ENCODE data around the gene LRRC17. TPM values are rescaled to one million over a fixed set of nuclear protein-coding genes. Genes with fewer than 3 reads are reported as not detected.

The LRRC17 gene
- total and polyA plus RNA-seq, 4 donors, result 1.1 to 11.3 (median 1.4) TPM

- TF ChIP-seq ATF3 (IDR thresholded peaks at IDR 0.05), result no peak
- no peak for TF ChIP-seq FOXA1 (IDR thresholded peaks at IDR 0.05)
- TF ChIP-seq REST (IDR thresholded peaks at IDR 0.05), result no peak
- no peak for TF ChIP-seq JUND (IDR thresholded peaks at IDR 0.05)
- no peak for TF ChIP-seq EGR1 (IDR thresholded peaks at IDR 0.05; ENCODE audit: low read depth in 2 of 2)
Observed at GRCh38 chr7:102988631-102989560, 76.1 kb downstream of the LRRC17 start (continued).

GRCh38 chr7:102990642-102991041 is 77.8 kb downstream of the LRRC17 start:
- H3K27me3 ChIP-seq (ENCODE audit: control insufficient read depth in 4 of 4, insufficient read depth in 4 of 4, low read length in 3 of 4), result no peaks in the 10 kb centered on the region
- DNase-seq (ENCODE audit: low spot score), result no peak
- H3K4me1 ChIP-seq (ENCODE audit: control insufficient read depth in 4 of 4, insufficient read depth in 4 of 4, low read length in 3 of 4), result no peaks in the 10 kb centered on the region
- no peak overlapping the region for H3K4me3 ChIP-seq (ENCODE audit: low read depth in 1 of 3, low read length in 3 of 3)
- no peaks in the 10 kb centered on the region for H3K36me3 ChIP-seq (ENCODE audit: control insufficient read depth in 4 of 4, insufficient read depth in 3 of 4, low read depth in 1 of 4, low read length in 3 of 4)
- WGBS, result 84% methylated on average over 2 of the region's 2 CpGs
- H3K27ac ChIP-seq (ENCODE audit: low read depth in 1 of 2, low read length in 2 of 2), result no peak overlapping the region
- TF ChIP-seq YY1 (IDR thresholded peaks at IDR 0.05) (no peak), MAX (IDR thresholded peaks at IDR 0.05) (no peak), RAD21 (IDR thresholded peaks at IDR 0.05) (no peak), EGR1 (IDR thresholded peaks at IDR 0.05; ENCODE audit: low read depth in 2 of 2) (no peak), ZBTB33 (IDR thresholded peaks at IDR 0.05) (no peak), JUND (IDR thresholded peaks at IDR 0.05) (no peak), CTCF (IDR thresholded peaks at IDR 0.05; ENCODE audit: low read depth, low read length, missing input control) (no peak), SP1 (IDR thresholded peaks at IDR 0.05) (no peak), FOXA2 (IDR thresholded peaks at IDR 0.05) (no peak), TAF1 (conservative IDR thresholded peaks at IDR 0.05) (no peak), HNF4G (IDR thresholded peaks at IDR 0.05) (no peak), REST (IDR thresholded peaks at IDR 0.05) (no peak), ATF3 (IDR thresholded peaks at IDR 0.05) (no peak), NR2F2 (IDR thresholded peaks at IDR 0.05) (no peak), HNF4A (conservative IDR thresholded peaks at IDR 0.05) (no peak), RXRA (IDR thresholded peaks at IDR 0.05) (no peak), FOXA1 (IDR thresholded peaks at IDR 0.05) (no peak)
- H3K9ac ChIP-seq (ENCODE audit: low read depth in 1 of 2, low read length in 2 of 2), result no peak overlapping the region
- H3K9me3 ChIP-seq (ENCODE audit: control insufficient read depth in 4 of 4, low read length in 3 of 4), result no peaks in the 10 kb centered on the region
